Stomach (tissue), 9 donors: ENCODE measurements around the gene ZNF547. TPM values are rescaled to one million over a fixed set of nuclear protein-coding genes. Genes with fewer than 3 reads are reported as not detected.

ENCODE experiments used
- DNase-seq, 2 donors: peaks; one replicate each; pipeline versions ENCODE4 v3.0.0 to v3.0.0-alpha.2; 2013 to 2019
- H3K27ac ChIP-seq, 5 donors: fragments of 200-600 bp in 4 of 5; sonication (generic) in 4 of 5; one replicate each; pipeline ENCODE4 v1.5.1; 2013 to 2019; ENCODE audit warnings: mild to moderate bottlenecking in 1 of 5, moderate library complexity in 1 of 5
- H3K27me3 ChIP-seq, 3 donors: fragments of 200-600 bp; sonication (generic); one replicate each; pipeline ENCODE4 v1.5.1; 2017 to 2019; ENCODE audit warnings: mixed run types in 1 of 3
- H3K36me3 ChIP-seq, 4 donors: fragments of 200-600 bp; sonication (generic); 1 replicate in 3 of 4; 2 replicates in 1 of 4; pipeline ENCODE4 v1.5.1; 2016 to 2019
- H3K4me1 ChIP-seq, 4 donors: fragments of 200-600 bp; sonication (generic); one replicate each; pipeline ENCODE4 v1.5.1; 2016 to 2019
- H3K4me3 ChIP-seq, 4 donors: fragments of 200-600 bp; sonication (generic) in 3 of 4; one replicate each; pipeline ENCODE4 v1.5.1; 2016 to 2019; ENCODE audit warnings: mild to moderate bottlenecking in 1 of 4
- H3K9me3 ChIP-seq, 4 donors: fragments of 200-600 bp; sonication (generic); one replicate each; pipeline ENCODE4 v1.5.1; 2016 to 2019
- CTCF ChIP-seq, 7 experiments: fragments of 450-650 bp in 4 of 7; fragments of 200-600 bp in 3 of 7; sonication (generic) in 3 of 7; IDR thresholded peaks; one replicate each; pipeline ENCODE4 v1.5.1; 2016 to 2019; ENCODE audit warnings: antibody characterized with exemption in 7 of 7, control low read depth in 2 of 7, mild to moderate bottlenecking in 1 of 7
- EP300 ChIP-seq: sonication (generic); formaldehyde crosslinking; IDR thresholded peaks from one replicate; pipeline ENCODE4 v1.6.1; 2017; ENCODE audit warnings: antibody characterized with exemption
- POLR2A ChIP-seq, 4 donors: fragments of 450-650 bp; IDR thresholded peaks; one replicate each; pipeline ENCODE4 v1.6.1; 2016; ENCODE audit warnings: antibody characterized with exemption in 4 of 4, control low read depth in 2 of 4, mild to moderate bottlenecking in 1 of 4, moderate library complexity in 1 of 4
- POLR2AphosphoS5 ChIP-seq, 3 donors: sonication (generic); formaldehyde crosslinking; IDR thresholded peaks; one replicate each; pipeline ENCODE4 v1.6.1; 2016; ENCODE audit warnings: antibody characterized with exemption in 3 of 3
- WGBS, 5 donors: extraction: QIAGEN DNeasy Blood & Tissue Kit in 3 of 5; methylation state at CpG; one replicate each; pipeline versions ENCODE4 v1.1.5 to v1.1.7; 2013 to 2018; 5-methylcytosine and 5-hydroxymethylcytosine counted together
- intact Hi-C: fragments of 100-400 bp; cut with DNase I; formaldehyde crosslinking; loops from one replicate; pipeline ENCODE4 v1.15.1; 2023; ENCODE audit warnings: low total_unique reads
- polyA plus RNA-seq, 3 donors: library from polyadenylated mRNA; stranded (reverse); fragments of 200-250 nt; gene quantifications; one replicate each; pipeline ENCODE4 v1.2.3, GENCODE V29; 2013
- total RNA-seq, 5 donors: library from RNA; depleted of rRNA; stranded (reverse); fragments of >200 nt; gene quantifications; one replicate each; pipeline versions ENCODE4 v1.1.0 to v1.2.3, GENCODE V29; 2014 to 2016
- donor health status: healthy with polysubstance abuse.
- donor health status: Bipolar disorder and iron deficiency.
- donor health status: healthy.

The ZNF547 gene
- total and polyA plus RNA-seq, 8 donors = under 0.01 to 3.0 (median 1.7) TPM; not detected in 2

GRCh38 chr19:57327993-57328392 is 35.4 kb upstream of the ZNF547 start:
- Histone ChIP-seq H3K36me3 (peaks cover 57 to 93% (median 81%) of the 10 kb centered on the region in 4 donors), H3K4me1 (no peaks in the 10 kb centered on the region), H3K9me3 (peaks cover 26 to 98% (median 82%) of the 10 kb centered on the region in 4 donors), H3K27ac (no peak overlapping the region), H3K4me3 (no peak overlapping the region), H3K27me3 (no peaks in the 10 kb centered on the region)
- no peak for TF ChIP-seq POLR2A (IDR thresholded peaks at IDR 0.05)
- no peak for TF ChIP-seq CTCF (IDR thresholded peaks at IDR 0.05)
- no peak for TF ChIP-seq POLR2AphosphoS5 (IDR thresholded peaks at IDR 0.05)
- TF ChIP-seq EP300 = no peak
- DNase-seq = no peak
- intact Hi-C loops = no loop called here
- 93 to 99% (median 98%) methylated on average over 8 of the region's 8 CpGs for WGBS, 5 donors

GRCh38 chr19:57334191-57334590 is 29.2 kb upstream of the ZNF547 start:
- TF ChIP-seq POLR2A (IDR thresholded peaks at IDR 0.05) (no peak), EP300 (no peak), CTCF (IDR thresholded peaks at IDR 0.05) (no peak), POLR2AphosphoS5 (IDR thresholded peaks at IDR 0.05) (no peak)
- DNase-seq = peak in 1 of 2 donors; percentile 13
- no peaks in the 10 kb centered on the region for H3K27me3 ChIP-seq
- H3K4me3 ChIP-seq = no peak overlapping the region
- WGBS, 5 donors = 77 to 86% (median 80%) methylated on average over 4 of the region's 4 CpGs
- H3K27ac ChIP-seq = no peak overlapping the region
- H3K4me1 ChIP-seq = peaks cover 0 to 4% (median 0%) of the 10 kb centered on the region in 4 donors
- peaks cover under 1 to 41% (median 22%) of the 10 kb centered on the region in 4 donors for H3K36me3 ChIP-seq
- intact Hi-C loops = no loop called here
- peaks cover 3 to 76% (median 41%) of the 10 kb centered on the region in 4 donors for H3K9me3 ChIP-seq

GRCh38 chr19:57338877-57339276 is 24.5 kb upstream of the ZNF547 start:
- DNase-seq = peak in 1 of 2 donors; percentile 23
- no peak overlapping the region for H3K4me3 ChIP-seq
- H3K9me3 ChIP-seq = peaks cover 0 to 32% (median 9%) of the 10 kb centered on the region in 4 donors
- peak overlapping the region in 2 of 5 donors; percentile 30 to 46 for H3K27ac ChIP-seq
- intact Hi-C loops = no loop called here
- 50 to 65% (median 58%) methylated on average over 3 of the region's 3 CpGs for WGBS, 5 donors
- H3K36me3 ChIP-seq = peaks cover 0 to 4% (median 2%) of the 10 kb centered on the region in 4 donors
- no peak for TF ChIP-seq CTCF (IDR thresholded peaks at IDR 0.05)
- no peak for TF ChIP-seq POLR2A (IDR thresholded peaks at IDR 0.05)
- no peak for TF ChIP-seq EP300
- TF ChIP-seq POLR2AphosphoS5 (IDR thresholded peaks at IDR 0.05) = no peak
- peaks cover 0 to 5% (median 0%) of the 10 kb centered on the region in 4 donors for H3K4me1 ChIP-seq
- H3K27me3 ChIP-seq = no peaks in the 10 kb centered on the region

- Histone ChIP-seq H3K4me3 (no peak overlapping the region), H3K27me3 (no peaks in the 10 kb centered on the region), H3K4me1 (peaks cover 0 to 5% (median 0%) of the 10 kb centered on the region in 4 donors), H3K9me3 (peaks cover 0 to 9% (median 3%) of the 10 kb centered on the region in 4 donors), H3K36me3 (no peaks in the 10 kb centered on the region), H3K27ac (no peak overlapping the region)
- DNase-seq = no peak
- intact Hi-C loops = no loop called here
- TF ChIP-seq POLR2A (IDR thresholded peaks at IDR 0.05) (no peak), CTCF (IDR thresholded peaks at IDR 0.05) (no peak), POLR2AphosphoS5 (IDR thresholded peaks at IDR 0.05) (no peak), EP300 (no peak)
- WGBS, 5 donors = 70 to 78% (median 75%) methylated on average over 6 of the region's 6 CpGs
These were observed 20.8 kb upstream of the ZNF547 start for GRCh38 chr19:57342582-57342981.
